ENCODE data around the gene CASP8. TPM values are rescaled to one million over a fixed set of nuclear protein-coding genes. Genes with fewer than 3 reads are reported as not detected.
A peak's percentile ranks its signal among the peaks of the same experiment; 100 is the strongest.
"Not testable (repeated sequence)": the region's sequence is repeated elsewhere in the genome, so short reads cannot be mapped to it uniquely, and the experiment has no call there.

The CASP8 gene
- total and polyA plus RNA-seq, 5 donors: 2.6 to 5.4 (median 4.2) TPM

- no peak overlapping the region for H3K27ac ChIP-seq (ENCODE audit: low read length)
- peaks cover 2% of the 10 kb centered on the region for H3K4me1 ChIP-seq (ENCODE audit: control insufficient read depth, insufficient read depth, low read length)
- H3K27me3 ChIP-seq (ENCODE audit: control insufficient read depth, insufficient read depth): no peaks in the 10 kb centered on the region
- no peaks in the 10 kb centered on the region for H3K9me3 ChIP-seq (ENCODE audit: control insufficient read depth, low read length)
- no peak for ATAC-seq
- intact Hi-C loops (cut with DNase I): no loop called here
- DNase-seq: no peak
- 87% methylated on average over 9 of the region's 9 CpGs for WGBS
- H3K4me3 ChIP-seq (ENCODE audit: low read length): no peak overlapping the region
Measured at GRCh38 chr2:201270293-201271001, 10.1 kb downstream of the CASP8 start.

- DNase-seq (no peak), ATAC-seq (no peak)
- H3K4me3 ChIP-seq (ENCODE audit: low read length): no peak overlapping the region
- peaks cover 2% of the 10 kb centered on the region for H3K4me1 ChIP-seq (ENCODE audit: control insufficient read depth, insufficient read depth, low read length)
- WGBS: 96% methylated on average over 2 of the region's 2 CpGs
- H3K27ac ChIP-seq (ENCODE audit: low read length): no peak overlapping the region
- no peaks in the 10 kb centered on the region for H3K9me3 ChIP-seq (ENCODE audit: control insufficient read depth, low read length)
- intact Hi-C loops (cut with DNase I): no loop called here
- H3K27me3 ChIP-seq (ENCODE audit: control insufficient read depth, insufficient read depth): no peaks in the 10 kb centered on the region
Measured at GRCh38 chr2:201271917-201272316, 11.6 kb downstream of the CASP8 start.

- no peak overlapping the region for H3K4me3 ChIP-seq (ENCODE audit: low read length)
- H3K27me3 ChIP-seq (ENCODE audit: control insufficient read depth, insufficient read depth): no peaks in the 10 kb centered on the region
- no peaks in the 10 kb centered on the region for H3K9me3 ChIP-seq (ENCODE audit: control insufficient read depth, low read length)
- intact Hi-C loops (cut with DNase I): no loop called here
- 86% methylated on average over 9 of the region's 9 CpGs for WGBS
- DNase-seq (no peak), ATAC-seq (no peak)
- no peak overlapping the region for H3K27ac ChIP-seq (ENCODE audit: low read length)
- H3K4me1 ChIP-seq (ENCODE audit: control insufficient read depth, insufficient read depth, low read length): no peaks in the 10 kb centered on the region
Measured at GRCh38 chr2:201273330-201273983, 13.1 kb downstream of the CASP8 start.

GRCh38 chr2:201275069-201275468 lies 14.7 kb downstream of the CASP8 start:
- intact Hi-C loops (cut with DNase I): no loop called here
- no peak overlapping the region for H3K4me3 ChIP-seq (ENCODE audit: low read length)
- H3K27me3 ChIP-seq (ENCODE audit: control insufficient read depth, insufficient read depth): no peaks in the 10 kb centered on the region
- WGBS: 75% methylated on average over 2 of the region's 2 CpGs
- H3K27ac ChIP-seq (ENCODE audit: low read length): no peak overlapping the region
- DNase-seq: no peak
- peak in 1 of 2 donors; percentile 57 for ATAC-seq
- no peaks in the 10 kb centered on the region for H3K9me3 ChIP-seq (ENCODE audit: control insufficient read depth, low read length)
- H3K4me1 ChIP-seq (ENCODE audit: control insufficient read depth, insufficient read depth, low read length): no peaks in the 10 kb centered on the region

GRCh38 chr2:201275990-201276389 lies 15.7 kb downstream of the CASP8 start:
- DNase-seq (no peak), ATAC-seq (no peak)
- Histone ChIP-seq H3K4me3 (ENCODE audit: low read length) (no peak overlapping the region), H3K9me3 (ENCODE audit: control insufficient read depth, low read length) (no peaks in the 10 kb centered on the region), H3K4me1 (ENCODE audit: control insufficient read depth, insufficient read depth, low read length) (no peaks in the 10 kb centered on the region), H3K27ac (ENCODE audit: low read length) (no peak overlapping the region), H3K27me3 (ENCODE audit: control insufficient read depth, insufficient read depth) (no peaks in the 10 kb centered on the region)
- WGBS: 69% methylated on average over 5 of the region's 5 CpGs
- intact Hi-C loops (cut with DNase I): no loop called here

- no peaks in the 10 kb centered on the region for H3K4me1 ChIP-seq (ENCODE audit: control insufficient read depth, insufficient read depth, low read length)
- H3K27ac ChIP-seq (ENCODE audit: low read length): no peak overlapping the region
- no peak overlapping the region for H3K4me3 ChIP-seq (ENCODE audit: low read length)
- H3K27me3 ChIP-seq (ENCODE audit: control insufficient read depth, insufficient read depth): no peaks in the 10 kb centered on the region
- intact Hi-C loops (cut with DNase I): no loop called here
- ATAC-seq (no peak), DNase-seq (no peak)
- WGBS: 95% methylated on average over 6 of the region's 6 CpGs
- no peaks in the 10 kb centered on the region for H3K9me3 ChIP-seq (ENCODE audit: control insufficient read depth, low read length)
Measured at GRCh38 chr2:201276511-201276910, 16.2 kb downstream of the CASP8 start.

- 79% methylated on average over 1 of the region's 1 CpG for WGBS
- no peaks in the 10 kb centered on the region for H3K27me3 ChIP-seq (ENCODE audit: control insufficient read depth, insufficient read depth)
- ATAC-seq (no peak), DNase-seq (no peak)
- no peak overlapping the region for H3K27ac ChIP-seq (ENCODE audit: low read length)
- no peaks in the 10 kb centered on the region for H3K9me3 ChIP-seq (ENCODE audit: control insufficient read depth, low read length)
- no peaks in the 10 kb centered on the region for H3K4me1 ChIP-seq (ENCODE audit: control insufficient read depth, insufficient read depth, low read length)
- intact Hi-C loops (cut with DNase I): no loop called here
- H3K4me3 ChIP-seq (ENCODE audit: low read length): no peak overlapping the region
Measured at GRCh38 chr2:201279079-201279478, 18.7 kb downstream of the CASP8 start.

- ATAC-seq (no peak), DNase-seq (no peak)
- intact Hi-C loops (cut with DNase I): no loop called here
- 77% methylated on average over 3 of the region's 3 CpGs for WGBS
- H3K9me3 ChIP-seq (ENCODE audit: control insufficient read depth, low read length): no peaks in the 10 kb centered on the region
- no peak overlapping the region for H3K27ac ChIP-seq (ENCODE audit: low read length)
- no peaks in the 10 kb centered on the region for H3K4me1 ChIP-seq (ENCODE audit: control insufficient read depth, insufficient read depth, low read length)
- H3K27me3 ChIP-seq (ENCODE audit: control insufficient read depth, insufficient read depth): no peaks in the 10 kb centered on the region
- no peak overlapping the region for H3K4me3 ChIP-seq (ENCODE audit: low read length)
Measured at GRCh38 chr2:201280191-201281040, 20.1 kb downstream of the CASP8 start.

- ATAC-seq (no peak), DNase-seq (no peak)
- Histone ChIP-seq H3K27me3 (ENCODE audit: control insufficient read depth, insufficient read depth) (no peaks in the 10 kb centered on the region), H3K27ac (ENCODE audit: low read length) (no peak overlapping the region), H3K4me1 (ENCODE audit: control insufficient read depth, insufficient read depth, low read length) (no peaks in the 10 kb centered on the region), H3K4me3 (ENCODE audit: low read length) (no peak overlapping the region), H3K9me3 (ENCODE audit: control insufficient read depth, low read length) (no peaks in the 10 kb centered on the region)
- intact Hi-C loops (cut with DNase I): no loop called here
- WGBS: 95% methylated on average over 1 of the region's 1 CpG
Measured at GRCh38 chr2:201285499-201285898, 25.2 kb downstream of the CASP8 start.

GRCh38 chr2:201290457-201291148 lies 30.3 kb downstream of the CASP8 start:
- H3K9me3 ChIP-seq (ENCODE audit: control insufficient read depth, low read length); H3K4me3 ChIP-seq (ENCODE audit: low read length); H3K27ac ChIP-seq (ENCODE audit: low read length); H3K4me1 ChIP-seq (ENCODE audit: control insufficient read depth, insufficient read depth, low read length); DNase-seq; H3K27me3 ChIP-seq (ENCODE audit: control insufficient read depth, insufficient read depth); intact Hi-C loops (cut with DNase I); ATAC-seq: not testable (repeated sequence)
- 96% methylated on average over 15 of the region's 15 CpGs for WGBS

Measured in right cardiac atrium (tissue), 5 donors.